GM19025 (cell line): ENCODE measurements around the gene DENND6A.

Source experiments
- ATAC-seq: cut with Tn5 transposase; IDR thresholded peaks from one replicate; pipeline ENCODE4 v1.9.1; 2021; ENCODE audit warnings: mild to moderate bottlenecking, low read depth, moderate library complexity; ENCODE audit not compliant: unreplicated experiment

The DENND6A gene

DNA sequence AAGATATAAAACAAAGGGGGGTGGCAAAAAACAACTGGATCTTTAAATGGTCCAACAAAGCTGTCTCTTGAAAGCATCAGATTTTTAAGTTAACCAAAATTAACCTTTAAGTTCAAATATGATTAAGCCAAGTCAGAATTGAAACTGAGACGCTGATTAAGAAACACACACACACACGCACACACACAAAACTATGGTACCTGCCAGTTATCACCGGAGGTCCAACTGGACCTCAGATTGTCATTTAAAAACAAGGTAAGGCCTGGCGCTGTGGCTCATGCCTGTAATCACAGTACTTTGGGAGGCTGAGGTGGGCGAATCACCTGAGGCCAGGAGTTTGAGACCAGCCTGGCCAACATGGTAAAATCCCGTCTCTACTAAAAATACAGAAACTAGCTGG is 106.1 kb downstream of the DENND6A start:
- no peak for ATAC-seq

DNA sequence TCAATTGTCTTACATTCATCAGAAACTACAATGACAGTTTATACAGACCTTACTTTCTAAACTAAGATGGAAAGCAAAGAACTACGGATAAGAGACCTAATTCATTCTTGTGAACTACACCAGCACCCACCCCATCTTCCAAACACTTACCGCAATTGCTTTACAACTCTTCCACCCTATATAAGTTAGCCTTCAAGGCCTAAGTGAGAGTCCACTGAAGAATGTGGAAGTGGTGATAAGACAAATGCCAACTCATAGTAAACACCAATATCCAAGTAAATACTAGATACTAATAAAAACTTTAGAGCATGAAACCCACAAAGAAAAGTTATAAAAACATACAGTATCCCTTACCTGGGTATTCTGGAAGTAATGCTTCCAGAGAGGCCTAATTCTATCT is 109.3 kb downstream of the DENND6A start:
- ATAC-seq = no peak

DNA sequence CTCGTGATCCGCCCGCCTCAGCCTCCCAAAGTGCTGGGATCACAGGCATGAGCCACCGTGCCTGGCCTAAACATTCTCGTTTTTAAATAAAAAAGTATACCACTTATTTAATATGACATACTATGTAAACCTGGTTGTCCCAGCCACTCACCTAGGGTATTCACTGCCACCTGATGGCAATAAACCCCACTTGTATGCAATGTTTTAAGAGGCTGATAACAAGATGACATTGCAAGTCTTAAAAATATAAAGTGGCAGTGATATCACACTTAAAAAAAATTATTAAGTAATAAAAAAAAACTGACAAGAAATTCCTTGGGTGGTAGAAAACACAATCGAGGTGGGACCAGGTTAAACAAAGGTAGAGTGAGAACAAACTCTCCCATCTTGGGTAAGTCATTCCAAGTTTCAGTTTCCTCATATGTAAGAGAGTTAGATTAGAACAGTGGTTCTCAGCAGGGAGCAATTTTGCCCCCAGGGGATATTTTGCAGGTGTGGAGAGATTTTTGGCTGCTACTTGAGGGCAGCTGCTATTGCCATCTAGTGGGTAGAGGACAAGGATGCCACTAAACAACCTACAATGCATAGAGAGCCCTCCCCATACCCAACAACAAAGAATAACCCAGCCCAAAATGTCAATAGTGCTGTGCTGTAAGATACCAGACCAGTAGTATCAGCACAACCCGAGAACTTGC is 110.3 kb downstream of the DENND6A start:
- no peak for ATAC-seq

DNA sequence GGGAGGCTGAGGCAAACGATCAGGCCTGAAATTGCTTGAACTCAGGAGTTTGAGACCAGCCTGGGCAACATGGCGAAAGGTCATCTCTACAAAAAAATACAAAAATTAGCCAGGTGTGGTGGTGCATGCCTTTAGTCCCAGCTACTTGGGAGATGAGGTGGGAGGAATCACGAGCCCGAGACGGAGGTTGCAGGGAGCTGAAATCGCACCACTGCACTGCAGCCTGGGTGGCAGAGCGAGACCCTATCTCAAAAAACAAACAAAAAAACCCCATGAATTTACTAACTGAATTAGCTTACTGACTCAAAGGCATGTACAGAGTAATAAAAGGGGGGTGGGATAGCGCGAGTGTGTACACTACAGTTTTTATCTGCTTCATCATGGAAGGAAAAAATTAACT is 115.1 kb downstream of the DENND6A start:
- ATAC-seq = no peak

DNA sequence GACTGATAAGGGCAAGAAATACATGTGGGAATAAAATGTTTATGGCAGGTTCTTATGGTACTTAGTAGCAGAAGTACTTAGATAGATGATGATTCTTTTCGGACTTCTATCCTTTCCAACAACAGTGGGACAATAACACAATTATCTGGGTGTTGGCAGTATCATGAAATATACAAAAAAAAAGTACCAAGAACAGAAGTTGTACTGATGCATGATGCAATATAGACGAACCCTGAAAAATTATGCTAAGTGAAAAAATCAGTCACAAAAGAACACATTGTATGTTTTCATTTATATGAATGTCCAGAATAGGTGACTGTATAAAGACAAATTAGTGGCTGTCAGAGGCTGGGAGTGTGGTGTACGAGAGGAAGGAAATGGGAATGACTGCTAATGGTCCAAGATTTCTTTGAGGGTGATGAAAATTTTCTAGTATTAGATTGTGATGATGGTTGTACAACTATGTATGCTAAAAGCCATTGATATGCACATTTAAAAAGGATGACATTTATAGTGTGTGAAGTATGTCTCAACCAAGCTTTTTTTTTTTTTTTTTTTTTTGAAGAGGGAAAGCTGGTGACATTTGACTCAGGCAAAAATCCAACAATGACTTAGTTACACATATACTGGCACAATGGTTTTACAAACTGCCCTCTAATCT is 116.8 kb downstream of the DENND6A start:
- ATAC-seq = no peak
